Smooth muscle cell (in vitro differentiated cells): ENCODE data around the gene P4HA3. TPM values are rescaled to one million over a fixed set of nuclear protein-coding genes. Genes with fewer than 3 reads are reported as not detected.

Source experiments
- DNase-seq: peaks from one replicate; lab custom pipeline; 2025; ENCODE audit not compliant: unreplicated experiment; lab: John Stamatoyannopoulos, UW
- H2AFZ ChIP-seq: fragments of 200-600 bp; sonication (generic); 2 replicates; pipeline ENCODE4 v1.6.0; 2016; ENCODE audit warnings: antibody characterized with exemption, low read depth, mild to moderate bottlenecking
- H3F3A ChIP-seq: fragments of 200-600 bp; sonication (generic); 2 replicates; pipeline ENCODE4 v1.6.0; 2017; ENCODE audit warnings: antibody characterized with exemption, low read depth
- H3K27ac ChIP-seq: fragments of 200-600 bp; sonication (generic); 2 replicates; pipeline ENCODE4 v1.5.1; 2016; ENCODE audit warnings: low read depth, mild to moderate bottlenecking
- H3K27me3 ChIP-seq: fragments of 200-600 bp; sonication (generic); 2 replicates; pipeline ENCODE4 v1.6.1; 2016; ENCODE audit warnings: low read depth, mild to moderate bottlenecking
- H3K36me3 ChIP-seq: fragments of 200-600 bp; sonication (generic); 2 replicates; pipeline ENCODE4 v1.5.1; 2016; ENCODE audit warnings: low read depth
- H3K4me1 ChIP-seq: fragments of 200-600 bp; sonication (generic); 2 replicates; pipeline ENCODE4 v1.5.1; 2016; ENCODE audit warnings: low read depth
- H3K4me2 ChIP-seq: fragments of 200-600 bp; sonication (generic); 2 replicates; pipeline ENCODE4 v1.6.0; 2016; ENCODE audit warnings: mild to moderate bottlenecking
- H3K4me3 ChIP-seq: fragments of 200-600 bp; sonication (generic); 2 replicates; pipeline ENCODE4 v1.5.1; 2016; ENCODE audit warnings: mild to moderate bottlenecking
- H3K79me2 ChIP-seq: fragments of 200-600 bp; sonication (generic); 2 replicates; pipeline ENCODE4 v1.6.0; 2016; ENCODE audit warnings: low read depth, mild to moderate bottlenecking
- H3K9ac ChIP-seq: fragments of 200-600 bp; sonication (generic); 2 replicates; pipeline ENCODE4 v1.6.0; 2016; ENCODE audit warnings: low read depth
- H3K9me3 ChIP-seq: fragments of 200-600 bp; sonication (generic); replicated peaks from 2 replicates; pipeline ENCODE4 v1.5.1; 2016; ENCODE audit warnings: low read depth
- H4K20me1 ChIP-seq: fragments of 200-600 bp; sonication (generic); 2 replicates; pipeline ENCODE4 v1.6.0; 2016; ENCODE audit warnings: low read depth
- CTCF ChIP-seq: fragments of 200-600 bp; sonication (generic); IDR thresholded peaks from 2 replicates; pipeline ENCODE4 v1.5.1; 2017; ENCODE audit warnings: borderline replicate concordance, mild to moderate bottlenecking, antibody characterized with exemption; ENCODE audit not compliant: insufficient read depth, poor library complexity, severe bottlenecking
- WGBS: methylation state at CpG from one replicate; pipeline ENCODE4 v1.1.7; 2016; ENCODE audit warnings: low lambda C conversion rate; 5-methylcytosine and 5-hydroxymethylcytosine counted together
- polyA plus RNA-seq: library from polyadenylated mRNA; unstranded; fragments of >200 nt; fragmentation: Nextera tagmentation; extraction: Ambion mirVana; gene quantifications from 2 replicates; pipeline ENCODE4 v1.2.1, GENCODE V29; 2016
- total RNA-seq: library from RNA; depleted of rRNA; stranded (reverse); fragments of >200 nt; gene quantifications from 2 replicates; pipeline ENCODE4 v1.2.3, GENCODE V29; 2014

P4HA3 gene
- total and polyA plus RNA-seq, 2 experiments from 2014 or later, result 6.9 to 18.9 TPM

GRCh38 chr11:74269161-74269811 lies 42.2 kb downstream of the P4HA3 start:
- 69% methylated on average over 11 of the region's 11 CpGs for WGBS
- Histone ChIP-seq H3K27ac (no peak overlapping the region), H3K4me2 (peak overlapping the region; percentile 33), H3K4me3 (no peak overlapping the region), H4K20me1 (no peaks in the 10 kb centered on the region), H3K36me3 (no peaks in the 10 kb centered on the region), H3K79me2 (no peaks in the 10 kb centered on the region), H2AFZ (no peak overlapping the region), H3F3A (peaks cover 2% of the 10 kb centered on the region), H3K27me3 (no peaks in the 10 kb centered on the region), H3K9ac (no peak overlapping the region), H3K9me3 (no peaks in the 10 kb centered on the region), H3K4me1 (no peaks in the 10 kb centered on the region)
- no peak for DNase-seq
- no peak for TF ChIP-seq CTCF

- no peaks in the 10 kb centered on the region for H4K20me1 ChIP-seq
- no peak overlapping the region for H3K9ac ChIP-seq
- H3K36me3 ChIP-seq, result no peaks in the 10 kb centered on the region
- no peaks in the 10 kb centered on the region for H3K27me3 ChIP-seq
- no peaks in the 10 kb centered on the region for H3K4me1 ChIP-seq
- no peak for DNase-seq
- no peak overlapping the region for H3K4me3 ChIP-seq
- no peak for TF ChIP-seq CTCF
- H3K27ac ChIP-seq, result no peak overlapping the region
- H3K9me3 ChIP-seq, result no peaks in the 10 kb centered on the region
- H2AFZ ChIP-seq, result no peak overlapping the region
- no peaks in the 10 kb centered on the region for H3K79me2 ChIP-seq
- peaks cover 2% of the 10 kb centered on the region for H3F3A ChIP-seq
- 68% methylated on average over 4 of the region's 4 CpGs for WGBS
- H3K4me2 ChIP-seq, result peak overlapping the region; percentile 33
Measured at GRCh38 chr11:74268456-74268855, 43.0 kb downstream of the P4HA3 start.

- no peaks in the 10 kb centered on the region for H4K20me1 ChIP-seq
- peaks cover 2% of the 10 kb centered on the region for H3F3A ChIP-seq
- H3K4me1 ChIP-seq, result no peaks in the 10 kb centered on the region
- H3K4me3 ChIP-seq, result no peak overlapping the region
- no peaks in the 10 kb centered on the region for H3K36me3 ChIP-seq
- H3K27me3 ChIP-seq, result no peaks in the 10 kb centered on the region
- WGBS, result 80% methylated on average over 6 of the region's 6 CpGs
- TF ChIP-seq CTCF, result no peak
- H3K9me3 ChIP-seq, result no peaks in the 10 kb centered on the region
- no peaks in the 10 kb centered on the region for H3K79me2 ChIP-seq
- no peak overlapping the region for H3K27ac ChIP-seq
- no peak for DNase-seq
- H3K4me2 ChIP-seq, result no peak overlapping the region
- H2AFZ ChIP-seq, result no peak overlapping the region
- H3K9ac ChIP-seq, result no peak overlapping the region
Measured at GRCh38 chr11:74267014-74267413, 44.4 kb downstream of the P4HA3 start.

- H3K9ac ChIP-seq, result no peak overlapping the region
- no peaks in the 10 kb centered on the region for H3K4me1 ChIP-seq
- 63% methylated on average over 1 of the region's 1 CpG for WGBS
- no peaks in the 10 kb centered on the region for H3K27me3 ChIP-seq
- no peaks in the 10 kb centered on the region for H4K20me1 ChIP-seq
- no peaks in the 10 kb centered on the region for H3K79me2 ChIP-seq
- H3K4me3 ChIP-seq, result no peak overlapping the region
- no peak for TF ChIP-seq CTCF
- H2AFZ ChIP-seq, result no peak overlapping the region
- peaks cover 2% of the 10 kb centered on the region for H3F3A ChIP-seq
- H3K27ac ChIP-seq, result peak overlapping the region; percentile 41
- no peak overlapping the region for H3K4me2 ChIP-seq
- H3K9me3 ChIP-seq, result no peaks in the 10 kb centered on the region
- DNase-seq, result no peak
- no peaks in the 10 kb centered on the region for H3K36me3 ChIP-seq
Measured at GRCh38 chr11:74265256-74265655, 46.2 kb downstream of the P4HA3 start.
